HUES6 (cell line): ENCODE data around the gene NLN.
"Not testable (repeated sequence)": the region's sequence is repeated elsewhere in the genome, so short reads cannot be mapped to it uniquely, and the experiment has no call there.

Source experiments
- H3K27ac ChIP-seq: 2 replicates; pipeline ENCODE4 v1.7.0; 2013; ENCODE audit warnings: low read depth, mild to moderate bottlenecking, low read length, inconsistent platforms
- H3K27me3 ChIP-seq: 2 replicates; pipeline ENCODE4 v1.6.1; 2013; ENCODE audit warnings: low read length; ENCODE audit not compliant: control insufficient read depth, insufficient read depth
- H3K36me3 ChIP-seq: 2 replicates; pipeline ENCODE4 v1.6.1; 2013; ENCODE audit warnings: low read length; ENCODE audit not compliant: control insufficient read depth, insufficient read depth
- H3K4me1 ChIP-seq: 2 replicates; pipeline ENCODE4 v1.6.1; 2013; ENCODE audit warnings: low read length; ENCODE audit not compliant: control insufficient read depth, insufficient read depth
- H3K4me3 ChIP-seq: 2 replicates; pipeline ENCODE4 v1.5.1; 2013; ENCODE audit warnings: low read depth, low read length
- H3K9ac ChIP-seq: one replicate; pipeline ENCODE4 v1.6.1; 2013; ENCODE audit warnings: mild to moderate bottlenecking, low read length
- H3K9me3 ChIP-seq: 2 replicates; pipeline ENCODE4 v1.6.1; 2013; ENCODE audit warnings: low read depth, low read length; ENCODE audit not compliant: control insufficient read depth, insufficient read depth

Gene NLN

GRCh38 chr5:65832603-65833228 is 110.7 kb downstream of the NLN start:
- Histone ChIP-seq H3K27me3 (no peaks in the 10 kb centered on the region), H3K4me1 (peaks cover 5% of the 10 kb centered on the region; the same call in 1 of the 2 replicates), H3K9ac (no peak overlapping the region), H3K27ac (no peak overlapping the region), H3K4me3 (no peak overlapping the region), H3K9me3 (no peaks in the 10 kb centered on the region), H3K36me3 (no peaks in the 10 kb centered on the region)

GRCh38 chr5:65833780-65834179 is 111.8 kb downstream of the NLN start:
- peaks cover 5% of the 10 kb centered on the region; the same call in 1 of the 2 replicates for H3K4me1 ChIP-seq
- H3K9ac ChIP-seq = no peak overlapping the region

GRCh38 chr5:65834306-65834705 is 112.3 kb downstream of the NLN start:
- Histone ChIP-seq H3K9ac (no peak overlapping the region), H3K4me1 (peaks cover 5% of the 10 kb centered on the region; the same call in 1 of the 2 replicates), H3K27ac (no peak overlapping the region), H3K4me3 (no peak overlapping the region), H3K9me3 (no peaks in the 10 kb centered on the region), H3K36me3 (no peaks in the 10 kb centered on the region), H3K27me3 (no peaks in the 10 kb centered on the region)

More at GRCh38 chr5:65833780-65834179, 111.8 kb downstream of the NLN start:
- no peak overlapping the region for H3K4me3 ChIP-seq
- H3K27ac ChIP-seq = no peak overlapping the region
- H3K36me3 ChIP-seq = no peaks in the 10 kb centered on the region
- no peaks in the 10 kb centered on the region for H3K27me3 ChIP-seq
- no peaks in the 10 kb centered on the region for H3K9me3 ChIP-seq

GRCh38 chr5:65835191-65835590 is 113.2 kb downstream of the NLN start:
- no peak overlapping the region for H3K4me3 ChIP-seq
- H3K27me3 ChIP-seq = no peaks in the 10 kb centered on the region
- H3K4me1 ChIP-seq = peaks cover 5% of the 10 kb centered on the region; the same call in 1 of the 2 replicates
- H3K36me3 ChIP-seq = no peaks in the 10 kb centered on the region
- H3K9ac ChIP-seq = no peak overlapping the region
- H3K27ac ChIP-seq = no peak overlapping the region
- H3K9me3 ChIP-seq = no peaks in the 10 kb centered on the region

GRCh38 chr5:65837139-65837538 is 115.1 kb downstream of the NLN start:
- H3K9me3 ChIP-seq = no peaks in the 10 kb centered on the region
- no peak overlapping the region for H3K27ac ChIP-seq
- no peaks in the 10 kb centered on the region for H3K27me3 ChIP-seq
- H3K4me1 ChIP-seq = peaks cover 5% of the 10 kb centered on the region; the same call in 1 of the 2 replicates
- no peak overlapping the region for H3K9ac ChIP-seq
- H3K4me3 ChIP-seq = no peak overlapping the region
- no peaks in the 10 kb centered on the region for H3K36me3 ChIP-seq

GRCh38 chr5:65839170-65839569 is 117.2 kb downstream of the NLN start:
- H3K4me3 ChIP-seq, H3K36me3 ChIP-seq, H3K9ac ChIP-seq, H3K27ac ChIP-seq, H3K27me3 ChIP-seq, H3K4me1 ChIP-seq, H3K9me3 ChIP-seq: not testable (repeated sequence)

GRCh38 chr5:65840071-65840470 is 118.1 kb downstream of the NLN start:
- Histone ChIP-seq H3K36me3 (no peaks in the 10 kb centered on the region), H3K4me1 (no peaks in the 10 kb centered on the region), H3K9me3 (no peaks in the 10 kb centered on the region), H3K4me3 (no peak overlapping the region), H3K27me3 (no peaks in the 10 kb centered on the region), H3K9ac (no peak overlapping the region), H3K27ac (no peak overlapping the region)

GRCh38 chr5:65844763-65845162 is 122.8 kb downstream of the NLN start:
- H3K9ac ChIP-seq, H3K36me3 ChIP-seq, H3K9me3 ChIP-seq, H3K27me3 ChIP-seq, H3K4me1 ChIP-seq, H3K27ac ChIP-seq, H3K4me3 ChIP-seq: not testable (repeated sequence)

- no peaks in the 10 kb centered on the region for H3K36me3 ChIP-seq
- no peaks in the 10 kb centered on the region for H3K27me3 ChIP-seq
- H3K4me1 ChIP-seq = no peaks in the 10 kb centered on the region
- H3K9me3 ChIP-seq = no peaks in the 10 kb centered on the region
- H3K4me3 ChIP-seq = no peak overlapping the region
- H3K9ac ChIP-seq = no peak overlapping the region
- H3K27ac ChIP-seq = no peak overlapping the region
These were observed 124.1 kb downstream of the NLN start for GRCh38 chr5:65846101-65846500.

GRCh38 chr5:65847019-65847418 is 125.0 kb downstream of the NLN start:
- H3K27me3 ChIP-seq, H3K36me3 ChIP-seq, H3K9ac ChIP-seq, H3K27ac ChIP-seq, H3K9me3 ChIP-seq, H3K4me1 ChIP-seq, H3K4me3 ChIP-seq: not testable (repeated sequence)

GRCh38 chr5:65849918-65850317 is 127.9 kb downstream of the NLN start:
- H3K9ac ChIP-seq, H3K4me3 ChIP-seq, H3K4me1 ChIP-seq, H3K9me3 ChIP-seq, H3K36me3 ChIP-seq, H3K27me3 ChIP-seq, H3K27ac ChIP-seq: not testable (repeated sequence)

GRCh38 chr5:65854925-65855324 is 132.9 kb downstream of the NLN start:
- Histone ChIP-seq H3K9me3 (no peaks in the 10 kb centered on the region), H3K4me3 (no peak overlapping the region), H3K27me3 (no peaks in the 10 kb centered on the region), H3K36me3 (no peaks in the 10 kb centered on the region), H3K9ac (no peak overlapping the region), H3K4me1 (no peaks in the 10 kb centered on the region), H3K27ac (no peak overlapping the region)
